NCI-H1092 (cell line): Measurements from ENCODE around the gene SREBF2.
A peak's percentile ranks its signal among the peaks of the same experiment; 100 is the strongest.
"Not testable (repeated sequence)": the region's sequence is repeated elsewhere in the genome, so short reads cannot be mapped to it uniquely, and the experiment has no call there.

Source experiments
- DNase-seq: peaks from one replicate; lab custom pipeline; 2025; lab: John Stamatoyannopoulos, UW

SREBF2 gene

DNA sequence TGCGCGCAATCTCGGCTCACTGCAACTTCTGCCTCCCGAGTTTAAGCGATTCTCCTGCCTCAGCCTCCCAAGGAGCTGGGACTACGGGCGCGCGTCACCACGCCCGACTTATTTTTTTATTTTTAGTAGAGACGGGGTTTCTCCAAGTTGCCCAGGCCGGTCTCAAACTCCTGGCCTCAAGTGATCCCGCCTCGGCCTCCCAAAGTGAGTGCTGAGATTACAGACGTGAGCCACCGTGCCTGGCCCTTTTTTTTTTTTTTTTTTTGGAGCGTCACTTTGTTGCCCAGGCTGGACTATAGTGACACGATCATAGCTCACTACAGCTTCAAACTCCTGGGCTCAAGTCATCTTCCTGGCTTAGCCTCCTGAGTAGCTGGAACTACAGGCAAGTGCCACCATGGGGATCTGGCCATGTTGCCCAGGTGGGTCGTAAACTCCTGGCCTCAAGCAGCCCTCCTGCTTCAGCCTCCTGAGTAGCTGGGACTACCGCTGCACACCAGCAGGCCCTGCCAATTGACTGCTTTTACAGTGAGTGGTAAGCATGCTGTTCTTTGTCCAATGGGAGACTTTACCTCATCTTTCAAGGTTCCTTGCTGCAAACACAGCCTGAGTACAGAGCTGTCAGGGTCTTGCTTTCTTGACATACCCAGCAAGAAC, 114.6 kb downstream of the SREBF2 start:
- DNase-seq = no peak

DNA sequence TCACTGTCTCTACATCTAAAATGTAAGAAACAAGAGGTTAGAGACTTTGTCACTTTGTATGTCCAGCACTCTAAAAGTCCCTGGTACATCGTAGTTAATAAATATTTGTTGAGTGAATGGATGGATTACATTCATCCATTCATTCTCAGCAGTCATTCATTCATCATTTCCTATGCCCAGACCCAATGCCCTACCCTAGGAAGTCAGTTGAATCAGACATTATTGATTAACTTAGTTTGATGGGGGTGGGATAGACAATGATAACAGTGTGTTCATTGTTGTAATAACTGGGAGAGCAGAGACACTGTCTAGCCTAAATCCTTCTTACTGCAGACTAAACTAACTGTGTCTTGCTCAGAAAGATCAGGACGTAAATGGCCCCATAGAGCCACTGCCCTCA, 115.2 kb downstream of the SREBF2 start:
- DNase-seq = no peak

DNA sequence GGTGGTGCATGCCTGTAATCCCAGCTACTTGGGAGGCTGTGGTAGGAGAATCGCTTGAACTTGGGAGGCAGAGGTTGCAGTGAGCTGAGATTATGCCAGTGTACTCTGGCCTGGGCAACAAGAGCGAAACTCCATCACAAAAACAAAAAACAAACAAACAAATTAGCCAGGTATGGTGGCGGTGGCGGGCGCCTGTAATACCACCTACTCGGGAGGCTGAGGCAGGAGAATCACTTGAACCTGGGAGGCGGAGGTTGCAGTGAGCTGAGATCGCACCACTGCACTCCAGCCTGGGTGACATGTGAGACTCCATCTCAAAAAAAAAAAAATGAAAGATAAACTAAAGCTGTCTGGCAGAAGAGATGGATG, 116.0 kb downstream of the SREBF2 start:
- DNase-seq = not testable (repeated sequence)

DNA sequence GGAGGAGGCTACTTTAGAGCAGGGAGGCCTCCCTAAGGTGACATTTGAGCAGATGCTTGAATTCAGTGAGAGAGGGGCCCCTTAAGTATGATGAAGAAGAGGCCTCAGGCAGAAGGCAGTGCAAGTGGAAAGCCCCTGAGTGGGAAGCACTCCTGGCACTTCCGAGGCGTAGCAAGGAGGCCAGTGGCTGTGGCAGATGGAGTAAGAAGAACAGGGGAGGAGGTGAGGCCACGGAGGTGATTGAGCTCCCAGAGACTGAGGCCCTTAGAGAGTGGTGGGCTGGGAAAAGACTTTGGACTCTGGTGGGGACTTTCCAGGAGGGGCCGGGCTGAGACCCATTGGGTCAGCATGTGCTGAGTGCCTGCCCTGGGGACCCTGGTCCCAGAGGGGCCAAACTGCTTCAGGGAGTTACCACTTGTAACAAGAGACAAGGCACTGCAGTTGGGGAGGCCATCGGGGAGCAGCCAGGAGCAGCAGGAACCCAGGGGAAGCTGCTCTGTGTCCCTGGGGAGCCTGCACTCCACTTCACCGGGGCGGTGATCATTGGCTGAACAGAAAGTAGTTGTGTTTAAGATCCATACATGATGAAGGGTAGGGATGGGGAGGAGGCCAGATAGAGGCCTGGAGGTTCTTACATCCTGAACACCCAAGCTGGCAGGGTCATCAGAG, 116.5 kb downstream of the SREBF2 start:
- DNase-seq = no peak

DNA sequence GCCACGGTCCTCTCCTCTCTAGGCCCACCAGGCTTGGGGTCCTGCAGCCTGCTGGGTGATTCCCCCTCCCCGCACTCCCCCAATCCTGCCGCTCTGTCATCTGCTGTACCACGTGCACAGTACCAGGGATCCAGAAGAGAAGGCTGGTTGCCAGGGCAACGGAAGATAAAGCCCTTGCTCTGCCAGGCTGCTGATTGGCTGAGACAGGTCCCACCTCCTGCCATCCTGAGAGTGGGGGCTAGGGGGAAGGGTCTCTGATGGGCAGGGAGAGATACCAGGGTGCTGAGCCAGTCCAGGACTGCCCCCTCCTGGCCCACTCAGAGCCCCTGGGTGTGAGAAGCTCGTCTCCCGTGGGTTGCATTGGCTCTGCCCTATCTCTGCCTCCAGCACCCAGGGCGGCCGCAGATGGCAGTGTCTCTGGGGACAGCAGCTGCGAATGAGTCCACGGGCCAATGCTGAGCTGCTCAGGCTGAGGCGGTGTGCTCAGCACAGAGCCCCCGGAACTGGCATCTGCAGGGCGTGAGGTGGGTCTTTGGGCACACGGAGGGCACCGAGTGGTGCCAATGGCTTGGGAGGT, 119.1 kb downstream of the SREBF2 start, which contains the start of gene SMIM45:
SMIM45 (plus strand) TSS at position 253 of the 577 bp plus-strand sequence.
- DNase-seq = peak; percentile 90

DNA sequence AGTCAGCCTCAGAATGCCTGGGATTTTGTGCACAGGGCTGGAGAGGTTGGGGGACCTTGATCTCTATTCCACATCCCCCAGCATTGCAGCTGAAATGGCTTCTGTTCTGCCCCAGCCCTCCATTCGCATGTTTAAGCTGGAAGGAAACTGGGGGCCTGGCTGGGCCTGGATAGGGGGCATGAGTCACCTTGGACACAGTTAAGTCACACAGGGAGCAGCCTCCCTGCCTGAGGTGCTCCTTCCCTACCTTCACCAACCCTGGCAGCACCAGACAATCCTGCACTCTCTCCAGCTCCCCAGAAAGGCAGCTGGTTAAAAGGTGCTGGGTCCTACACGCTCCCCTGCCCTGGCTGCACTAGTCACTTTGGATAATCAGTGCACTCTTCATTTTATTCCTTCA, 119.8 kb downstream of the SREBF2 start:
- no peak for DNase-seq
